ENCODE results near the gene PEBP1.
A peak's percentile ranks its signal among the peaks of the same experiment; 100 is the strongest.
"Not testable (repeated sequence)": the region's sequence is repeated elsewhere in the genome, so short reads cannot be mapped to it uniquely, and the experiment has no call there.

The PEBP1 gene

DNA sequence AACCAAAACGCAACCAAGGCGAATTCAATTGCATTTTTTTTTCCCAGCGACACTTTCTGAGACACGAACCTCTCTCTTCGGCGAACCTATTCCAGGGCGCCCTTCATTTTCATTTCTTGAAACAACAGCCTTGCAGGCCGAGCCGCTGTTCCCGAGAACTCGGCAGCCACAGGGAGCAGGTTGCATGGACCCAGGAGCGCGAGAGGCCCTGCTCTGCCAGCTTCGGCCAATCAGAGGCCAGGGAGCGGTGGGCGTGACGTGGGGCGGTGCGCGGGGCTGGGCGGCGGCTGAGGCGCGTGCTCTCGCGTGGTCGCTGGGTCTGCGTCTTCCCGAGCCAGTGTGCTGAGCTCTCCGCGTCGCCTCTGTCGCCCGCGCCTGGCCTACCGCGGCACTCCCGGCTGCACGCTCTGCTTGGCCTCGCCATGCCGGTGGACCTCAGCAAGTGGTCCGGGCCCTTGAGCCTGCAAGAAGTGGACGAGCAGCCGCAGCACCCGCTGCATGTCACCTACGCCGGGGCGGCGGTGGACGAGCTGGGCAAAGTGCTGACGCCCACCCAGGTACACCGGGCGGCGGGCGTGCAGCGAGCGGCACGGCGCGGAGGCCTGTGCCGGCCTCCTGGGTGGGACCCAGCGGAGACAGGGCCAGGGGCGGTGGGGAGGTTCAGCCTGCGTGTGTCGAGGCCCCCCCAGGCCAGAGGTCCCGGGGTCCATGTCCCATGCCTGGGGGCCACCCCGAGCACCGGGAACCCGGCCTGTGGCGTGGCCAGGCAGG, at the start of gene PEBP1:
TSS of gene PEBP1 (plus strand) at position 337 of the 771 bp plus-strand sequence. CDS start at position 423, 86 bp downstream.
- peak; percentile 99 for DNase-seq (ENCODE audit: low spot score)

DNA sequence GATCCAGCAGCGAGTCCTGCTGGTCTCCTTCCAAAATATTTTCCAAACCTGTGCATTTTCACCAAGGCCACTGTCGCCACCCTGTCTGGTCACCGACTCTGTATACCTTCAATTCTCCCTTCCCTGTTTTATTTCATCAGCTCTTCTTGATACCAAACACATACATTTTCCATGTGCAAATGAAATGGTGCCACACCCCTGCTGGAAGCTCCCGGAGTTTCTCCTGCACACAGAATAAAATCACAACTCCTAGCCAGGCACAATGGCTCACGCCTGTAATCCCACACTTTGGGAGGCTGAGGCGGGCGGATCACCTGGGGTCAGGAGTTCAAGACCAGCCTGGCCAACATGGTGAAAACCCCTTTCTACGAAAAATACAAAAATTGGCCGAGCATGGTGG, 46.1 kb upstream of the PEBP1 start:
- DNase-seq (ENCODE audit: low spot score) = no peak

DNA sequence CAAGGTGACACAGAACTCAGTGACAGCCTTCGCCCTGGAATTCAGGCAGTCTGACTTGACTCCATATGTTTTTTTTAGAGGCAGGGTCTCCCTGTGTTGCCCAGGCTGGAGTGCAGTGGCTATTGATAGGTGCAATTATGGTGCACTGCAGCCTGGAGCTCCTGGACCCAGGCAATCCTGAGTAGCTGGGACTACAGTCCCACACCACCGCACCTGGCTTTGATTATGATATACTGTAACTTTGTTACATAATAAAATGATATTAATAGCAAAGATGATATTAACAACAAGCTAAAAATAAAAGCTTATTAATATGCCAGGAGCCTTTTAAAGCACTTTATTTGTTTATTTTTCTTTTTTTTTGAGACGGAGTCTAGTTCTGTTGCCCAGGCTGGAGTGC, 41.9 kb upstream of the PEBP1 start:
- no peak for DNase-seq (ENCODE audit: low spot score)

DNA sequence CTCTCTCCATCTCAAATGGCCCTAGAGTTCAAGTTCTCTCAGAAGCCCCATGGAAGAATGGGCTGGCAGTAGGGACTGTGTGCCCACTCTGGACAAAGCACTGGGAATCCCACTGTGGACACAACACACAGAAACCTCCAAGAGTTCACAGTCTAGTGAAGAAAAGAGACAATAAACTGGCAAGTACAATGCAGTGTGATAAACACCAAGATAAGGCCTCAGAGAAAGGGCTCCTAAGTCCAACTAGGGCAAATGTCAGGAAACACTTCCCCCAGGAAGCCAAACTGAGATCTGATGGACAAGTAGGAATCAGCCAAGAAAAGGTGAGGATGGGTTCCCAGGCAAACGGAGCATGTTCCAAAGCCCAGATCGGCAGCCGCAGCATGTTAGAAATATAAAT, 37.5 kb upstream of the PEBP1 start:
- DNase-seq (ENCODE audit: low spot score) = peak; percentile 28

DNA sequence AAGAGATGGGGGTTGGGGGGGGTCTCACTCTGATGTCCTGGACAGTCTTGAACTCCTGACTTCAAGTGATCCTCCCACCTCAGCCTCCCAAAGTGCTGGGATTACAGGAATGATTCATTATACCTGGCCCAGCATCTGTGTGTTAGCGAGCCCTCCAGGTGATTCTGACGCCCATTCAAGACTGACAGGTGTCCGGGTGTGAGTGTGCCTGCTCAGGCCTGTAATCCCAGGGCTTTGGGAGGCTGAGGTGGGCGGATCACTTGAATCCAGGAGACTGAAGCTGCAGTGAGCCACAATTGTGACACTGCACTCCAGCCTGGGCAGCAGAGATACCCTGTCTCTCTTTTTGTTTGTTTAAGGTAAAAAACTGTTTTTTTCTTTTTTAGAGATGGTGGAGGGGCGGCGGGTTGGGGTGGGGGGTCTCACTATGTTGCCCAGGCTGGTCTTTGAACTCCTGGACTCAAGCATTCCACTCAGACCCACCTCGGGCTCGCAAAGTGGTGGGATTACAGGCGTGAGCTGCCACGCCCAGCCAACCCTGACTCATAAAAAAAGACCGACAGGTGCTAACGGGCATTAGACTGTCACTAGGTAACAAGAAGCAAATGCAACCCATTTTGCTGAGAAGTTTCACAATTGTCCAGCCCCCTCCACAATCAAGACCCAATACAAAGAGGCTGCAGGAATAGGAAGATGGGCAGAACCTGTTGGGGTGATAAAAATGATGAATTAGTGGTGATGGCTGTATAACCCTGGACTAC, 36.8 kb upstream of the PEBP1 start:
- peak; percentile 60 for DNase-seq (ENCODE audit: low spot score)

DNA sequence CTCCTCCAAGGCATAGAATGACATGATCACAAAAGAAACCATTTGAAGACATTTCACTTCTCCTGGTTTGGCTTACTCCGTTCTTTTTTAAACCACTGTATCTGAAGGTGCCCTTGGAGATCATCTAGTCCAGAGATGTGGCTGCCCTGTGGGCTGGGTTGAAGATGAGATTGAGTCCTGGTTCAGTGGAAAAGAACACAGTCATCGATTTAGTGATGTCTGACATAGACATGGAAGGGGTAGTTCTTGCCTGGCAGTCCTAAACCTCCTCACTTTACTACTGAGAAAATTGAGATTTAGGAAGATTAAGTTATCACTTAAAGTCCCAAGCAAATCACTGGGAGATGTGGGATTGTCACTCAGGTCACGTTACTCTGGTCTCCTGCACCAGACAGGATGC, 34.9 kb upstream of the PEBP1 start:
- DNase-seq (ENCODE audit: low spot score) = no peak

DNA sequence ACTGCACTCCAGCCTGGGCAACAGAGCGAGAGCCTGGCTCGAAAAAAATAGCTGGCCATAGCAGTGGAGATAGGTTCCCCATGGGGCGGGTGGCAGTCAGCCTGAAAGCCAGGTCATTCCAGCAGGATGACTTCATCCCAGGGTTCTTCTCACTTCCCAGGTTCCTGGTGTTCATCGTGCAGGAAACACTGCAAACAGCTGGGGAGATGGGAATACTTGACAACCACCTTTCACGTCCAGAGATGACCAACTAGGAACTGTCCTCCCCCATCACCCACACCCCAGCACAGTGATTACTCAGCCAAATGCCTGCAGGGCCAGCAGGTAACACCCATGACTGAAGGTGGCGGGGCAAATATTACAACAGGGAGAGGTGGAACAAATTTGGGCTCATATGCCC, 33.9 kb upstream of the PEBP1 start:
- DNase-seq (ENCODE audit: low spot score) = peak; percentile 59

DNA sequence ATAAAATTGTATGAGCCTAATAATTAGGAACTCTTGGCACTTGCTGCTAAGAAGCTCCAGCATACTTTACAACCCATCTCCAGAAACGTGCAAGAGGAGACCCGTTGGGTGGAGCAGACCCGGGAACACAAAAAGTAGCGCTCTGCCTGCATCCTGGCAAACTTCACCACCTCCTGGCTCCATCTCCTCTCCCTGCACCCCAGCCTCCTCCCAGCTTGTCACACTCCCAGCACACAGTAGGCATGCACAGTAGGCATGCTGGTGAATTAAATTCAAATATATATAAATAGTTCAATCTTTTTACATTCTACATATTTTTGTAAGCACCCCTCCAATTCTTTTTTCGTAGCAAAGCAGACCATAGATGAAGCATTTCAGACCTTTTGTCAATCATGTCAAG, 33.3 kb upstream of the PEBP1 start:
- DNase-seq (ENCODE audit: low spot score) = no peak

DNA sequence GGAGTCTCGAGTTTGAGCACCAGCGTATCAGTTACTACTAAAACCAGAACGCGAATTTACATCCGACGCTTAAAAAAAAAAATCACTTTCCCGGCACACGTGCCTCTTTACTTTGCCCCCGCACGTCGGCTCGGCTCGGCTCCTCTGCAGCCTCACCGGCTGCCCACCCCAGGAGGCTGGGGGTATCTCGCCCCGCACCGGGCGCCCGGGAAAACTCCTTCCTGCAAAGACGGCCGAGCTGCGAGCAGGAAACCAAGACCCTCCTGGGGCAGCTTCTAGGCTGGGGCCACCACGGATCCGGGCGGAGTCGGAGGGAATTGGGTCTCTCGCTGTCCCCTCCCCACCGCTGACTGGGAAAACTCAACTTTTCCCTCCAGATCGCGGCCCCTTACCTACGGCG, 32.7 kb upstream of the PEBP1 start:
- DNase-seq (ENCODE audit: low spot score) = peak; percentile 23

DNA sequence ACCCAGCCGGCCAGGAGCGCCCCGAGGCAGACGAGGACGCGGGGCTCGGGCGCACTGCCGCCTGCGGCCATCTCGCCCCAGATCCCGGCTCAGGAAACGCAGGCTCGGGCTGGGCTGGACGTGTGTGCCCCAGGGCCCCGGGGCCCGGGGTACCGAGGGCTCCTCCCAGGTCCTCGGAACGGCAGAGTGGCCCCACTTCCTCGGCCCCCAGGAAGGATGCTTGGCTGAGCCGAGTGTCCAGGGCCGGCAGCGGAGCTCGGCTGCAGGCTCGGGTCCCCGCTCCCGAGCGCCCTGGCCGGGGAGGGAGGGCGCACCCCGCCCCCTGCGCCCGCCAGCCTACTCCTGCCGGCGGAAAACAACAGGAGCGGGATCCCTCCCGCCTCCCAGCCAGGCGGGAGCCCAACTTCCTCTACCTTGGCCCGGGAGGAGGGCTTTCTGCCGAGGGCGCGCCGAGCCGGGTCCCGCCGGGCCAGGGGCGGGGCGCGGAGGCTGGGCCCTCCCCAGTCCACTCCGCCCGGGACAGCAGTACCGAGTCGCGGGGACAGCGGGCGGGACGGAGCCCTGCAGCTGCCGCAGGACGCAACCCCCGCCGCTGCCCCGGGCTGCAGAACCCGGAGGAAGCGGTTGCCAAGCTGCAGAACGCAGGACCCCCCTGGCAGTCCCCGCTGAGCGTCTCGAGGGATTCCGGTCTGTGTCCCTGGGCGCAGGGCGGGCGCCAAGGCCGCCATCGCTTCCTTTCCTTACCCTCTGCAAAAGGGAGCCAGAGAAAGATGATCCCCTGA, 32.1 kb upstream of the PEBP1 start, which contains the start of gene VSIG10:
TSS of gene VSIG10 (minus strand) at position 411 of the 782 bp plus-strand sequence. CDS start at position 71, 340 bp downstream.
- DNase-seq (ENCODE audit: low spot score) = peak; percentile 87

DNA sequence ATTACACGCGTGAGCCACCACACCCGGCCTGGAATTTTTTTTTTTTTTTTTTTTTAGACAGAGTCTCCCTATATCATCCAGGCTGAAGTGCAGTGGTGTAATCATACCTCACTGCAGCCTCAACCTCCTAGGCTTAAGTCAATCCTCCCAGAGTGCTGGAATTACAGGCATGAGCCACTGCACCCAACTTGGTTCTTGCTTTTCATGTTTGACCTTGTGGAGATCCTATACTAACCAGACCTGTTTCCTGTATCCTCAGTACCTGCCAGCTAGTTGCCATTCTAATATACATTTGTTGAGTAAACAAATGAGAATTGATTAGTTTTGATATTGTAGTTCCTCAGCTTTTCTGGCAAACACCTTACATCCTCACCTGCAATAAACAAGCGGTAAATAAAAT, 28.9 kb upstream of the PEBP1 start:
- peak; percentile 20 for DNase-seq (ENCODE audit: low spot score)

DNA sequence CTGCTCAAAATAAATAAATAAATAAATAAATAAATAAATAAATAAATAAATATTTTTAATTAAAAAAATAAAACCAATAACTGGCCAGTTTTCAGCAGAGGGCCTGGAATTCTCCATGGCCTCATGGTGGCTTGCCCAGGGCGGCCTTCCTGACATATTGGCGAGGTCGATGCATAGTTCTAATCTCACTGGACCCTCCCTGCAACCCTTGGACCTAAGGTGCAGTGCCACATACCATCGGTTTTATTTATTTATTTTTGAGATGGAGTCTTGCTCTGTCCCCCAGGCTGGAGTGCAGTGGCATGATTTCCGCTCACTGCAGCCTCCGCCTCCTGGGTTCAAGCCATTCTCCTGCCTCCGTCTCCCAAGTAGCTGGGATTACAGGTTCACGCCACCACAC, 28.2 kb upstream of the PEBP1 start:
- no peak for DNase-seq (ENCODE audit: low spot score)

DNA sequence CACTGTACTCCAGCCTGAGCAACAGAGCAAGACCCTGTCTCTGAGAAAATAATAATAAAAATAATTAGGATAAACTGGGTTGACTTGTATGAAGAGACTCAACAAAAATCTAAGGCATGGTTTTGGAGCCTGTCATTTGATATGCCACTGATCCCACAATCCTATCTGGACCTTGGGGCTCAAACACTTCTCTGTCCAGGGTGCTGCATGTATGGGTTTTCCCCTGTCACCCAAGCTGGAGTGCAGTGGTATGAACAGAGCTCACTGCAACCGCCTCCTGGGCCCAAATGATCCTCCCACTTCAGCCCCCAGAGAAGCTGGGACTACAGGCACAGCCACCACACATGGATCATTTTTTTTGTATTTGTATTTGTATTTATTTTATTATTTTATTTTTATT, 26.8 kb upstream of the PEBP1 start:
- DNase-seq (ENCODE audit: low spot score) = no peak

DNA sequence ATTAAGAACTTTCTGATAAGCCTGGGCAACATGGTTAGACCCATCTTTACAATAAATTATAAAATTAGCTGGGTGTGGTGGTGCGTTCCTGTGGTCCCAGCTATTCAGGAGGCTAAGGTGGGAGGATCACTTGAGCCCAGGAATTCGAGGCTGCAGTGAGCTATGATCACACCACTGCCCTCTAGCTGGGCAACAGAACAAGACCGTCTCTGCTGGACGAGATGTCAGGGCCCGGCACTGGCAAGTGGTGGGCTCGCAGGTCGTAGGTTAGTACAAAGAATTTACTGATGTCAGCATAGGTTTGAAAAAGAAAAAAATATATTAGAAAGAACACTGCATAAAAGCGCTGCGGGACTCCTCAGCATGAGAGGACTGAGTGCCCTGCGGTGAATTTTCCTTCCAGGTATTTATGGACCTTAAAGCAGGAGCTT, 16.5 kb upstream of the PEBP1 start:
- no peak for DNase-seq (ENCODE audit: low spot score)

DNA sequence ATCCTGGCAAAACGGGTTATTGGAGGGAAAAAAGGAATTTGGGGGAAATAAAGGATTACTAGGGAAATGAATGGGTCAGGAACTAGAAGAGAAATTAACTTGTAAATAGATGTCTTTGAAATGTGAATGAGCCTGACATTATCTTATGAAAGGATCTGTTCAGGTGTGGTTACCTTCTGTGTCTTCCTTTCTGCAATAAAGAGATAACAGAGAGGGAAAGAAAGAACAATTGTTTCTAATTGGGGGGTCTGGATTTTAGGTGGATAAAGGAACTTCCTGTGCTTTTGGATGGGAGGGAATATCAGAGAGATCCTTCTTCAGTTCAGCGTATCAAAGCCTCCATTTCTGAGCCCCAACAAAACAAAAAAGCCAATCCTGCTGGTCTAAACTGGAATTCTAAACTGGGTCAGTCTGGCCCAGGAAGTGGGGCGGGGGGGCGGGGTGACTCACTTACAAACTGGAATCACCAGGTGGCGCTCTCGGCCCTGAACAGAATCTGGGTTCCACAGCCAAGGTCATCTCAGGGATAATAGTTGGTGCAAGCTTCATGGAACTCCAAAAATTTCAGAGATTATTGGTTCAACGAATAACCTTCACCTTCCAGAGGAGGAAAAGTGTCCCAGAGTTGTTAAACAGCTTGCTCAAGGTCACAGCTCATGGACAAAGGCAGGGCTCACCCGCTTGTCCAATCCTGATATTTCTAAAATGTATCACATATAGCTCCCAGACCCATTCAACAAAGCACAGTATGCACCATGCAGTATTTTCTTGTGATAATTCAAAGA, 15.2 kb upstream of the PEBP1 start:
- DNase-seq (ENCODE audit: low spot score) = peak; percentile 72

DNA sequence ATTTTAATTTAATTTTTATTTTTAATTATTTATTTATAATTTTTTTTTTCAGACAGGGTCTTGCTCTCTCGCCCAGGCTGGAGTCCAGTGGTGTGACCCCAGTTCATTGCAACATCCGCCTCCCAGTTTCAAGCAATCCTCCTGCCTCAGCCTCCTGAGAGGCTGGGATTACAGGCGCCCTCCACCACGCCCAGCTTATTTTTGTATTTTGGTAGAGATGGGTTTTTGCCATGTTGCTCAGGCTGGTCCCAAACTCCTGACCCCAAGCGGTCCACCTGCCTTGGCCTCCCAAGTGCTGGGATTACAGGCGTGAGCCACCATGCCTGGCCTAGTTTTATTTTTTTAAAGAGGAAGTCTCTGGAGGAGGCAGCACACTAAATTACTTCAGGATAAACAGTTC, 13.7 kb upstream of the PEBP1 start:
- no peak for DNase-seq (ENCODE audit: low spot score)

DNA sequence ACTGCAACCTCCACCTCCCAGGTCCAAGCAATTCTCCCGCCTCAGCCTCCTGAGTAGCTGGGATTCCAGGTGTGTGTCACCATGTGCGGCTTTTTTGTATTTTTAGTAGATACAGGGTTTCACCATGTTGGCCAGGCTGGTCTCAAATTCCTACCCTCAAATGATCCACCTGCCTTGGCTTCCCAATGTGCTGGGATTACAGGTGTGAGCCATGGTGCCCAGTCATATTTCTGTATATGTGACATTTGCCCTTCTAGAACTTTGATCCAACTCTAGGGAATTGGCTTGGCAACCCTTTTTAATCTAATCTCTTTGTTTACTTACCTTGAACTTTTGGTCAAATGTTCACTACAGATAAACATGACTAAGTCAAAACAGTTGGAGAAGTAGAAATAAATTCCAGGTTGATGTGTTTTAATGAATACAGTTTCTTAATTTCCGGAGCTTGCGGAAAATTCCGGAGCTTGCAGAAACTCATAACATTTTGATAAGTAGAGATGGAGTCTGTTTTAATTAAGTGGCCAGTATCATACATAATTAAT, 11.5 kb upstream of the PEBP1 start:
- no peak for DNase-seq (ENCODE audit: low spot score)

DNA sequence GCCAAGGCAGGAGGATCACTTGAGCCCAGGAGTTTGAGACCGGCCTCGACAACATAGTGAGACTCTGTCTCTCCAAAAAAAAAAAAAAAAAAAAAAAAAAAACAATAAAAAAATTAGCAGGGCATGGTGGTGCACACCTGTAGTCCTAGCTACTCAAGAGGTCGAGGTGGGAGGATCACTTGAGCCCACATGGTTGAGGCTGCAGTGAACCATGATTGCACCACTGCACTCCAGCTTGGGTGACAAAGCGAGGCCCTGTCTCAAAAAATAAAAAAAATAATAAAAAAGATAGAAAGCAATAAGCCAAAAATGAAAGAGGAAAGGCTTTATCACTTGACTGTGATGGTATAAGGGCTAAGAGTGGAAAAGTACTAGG, 10.2 kb upstream of the PEBP1 start:
- no peak for DNase-seq (ENCODE audit: low spot score)

DNA sequence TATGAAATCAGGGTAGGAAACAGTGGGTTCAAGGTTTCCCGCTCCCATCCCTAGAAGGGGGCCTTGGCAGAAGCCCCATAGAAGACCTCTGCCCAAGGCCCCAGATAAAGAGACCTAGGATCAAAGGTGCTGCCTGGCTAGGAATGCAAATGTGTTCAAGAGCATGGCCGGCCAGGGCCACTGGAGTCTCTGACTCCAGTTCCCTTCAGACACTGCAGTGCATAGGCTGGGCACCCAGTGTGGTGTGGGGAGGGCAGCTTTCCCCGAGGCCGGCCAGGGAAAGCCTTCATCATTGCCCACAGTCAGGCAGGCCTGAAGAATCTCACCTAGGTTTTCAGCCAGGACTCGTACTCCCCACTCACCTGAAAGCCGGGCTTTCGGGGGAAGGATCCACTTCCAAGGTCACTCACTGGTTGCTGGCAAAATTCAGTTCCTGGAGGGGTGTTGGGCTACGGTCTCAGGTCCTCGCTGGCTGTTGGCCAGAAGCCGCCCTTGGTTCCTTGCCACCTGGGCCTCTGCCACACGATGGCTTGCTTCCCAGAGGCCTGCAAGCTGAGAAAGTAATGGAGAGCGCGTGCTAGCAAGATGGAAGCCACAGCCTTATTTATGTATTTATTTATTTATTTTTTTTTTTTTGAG, 9.7 kb upstream of the PEBP1 start:
- no peak for DNase-seq (ENCODE audit: low spot score)

DNA sequence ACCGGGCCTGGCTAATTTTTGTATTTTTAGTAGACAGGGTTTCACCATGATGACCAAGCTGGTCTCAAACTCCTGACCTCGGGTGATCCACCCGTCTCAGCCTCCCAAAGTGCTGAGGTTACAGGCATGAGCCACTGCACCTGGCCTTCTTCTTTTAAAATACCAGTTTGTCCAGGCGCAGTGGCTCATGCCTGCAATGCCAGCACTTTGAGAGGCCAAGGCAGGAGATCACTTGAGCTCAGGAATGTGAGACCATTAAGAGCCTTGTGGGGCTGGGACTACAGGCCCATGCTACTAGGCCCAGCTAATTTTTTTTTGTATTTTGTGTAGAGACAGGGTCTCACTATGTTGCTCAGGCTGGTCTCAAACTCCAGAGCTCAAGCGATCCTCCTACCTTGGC, 8.1 kb upstream of the PEBP1 start:
- no peak for DNase-seq (ENCODE audit: low spot score)

DNA sequence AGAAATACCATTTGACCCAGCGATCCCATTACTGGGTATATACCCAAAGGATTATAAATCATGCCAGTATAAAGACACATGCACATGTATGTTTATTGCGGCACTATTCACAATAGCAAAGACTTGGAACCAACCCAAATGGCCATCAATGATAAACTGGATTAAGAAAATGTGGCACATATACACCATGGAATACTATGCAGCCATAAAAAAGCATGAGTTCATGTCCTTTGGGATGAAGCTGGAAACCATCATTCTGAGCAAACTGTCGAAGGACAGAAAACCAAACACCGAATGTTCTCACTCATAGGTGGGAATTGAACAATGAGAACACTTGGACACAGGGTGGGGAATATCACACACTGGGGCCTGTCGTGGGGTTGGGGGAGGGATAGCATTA, 6.5 kb upstream of the PEBP1 start:
- DNase-seq (ENCODE audit: low spot score) = not testable (repeated sequence)

All from LoVo (cell line).